Measurements from ENCODE around the gene CDK5RAP2. TPM values are rescaled to one million over a fixed set of nuclear protein-coding genes. Genes with fewer than 3 reads are reported as not detected.

The CDK5RAP2 gene
- total and polyA plus RNA-seq, 9 of the 15 experiments (the other 6 are each of a cell fraction or from before 2014, with no cell fraction given) = 19.9 to 68.8 (median 42.2) TPM

DNA sequence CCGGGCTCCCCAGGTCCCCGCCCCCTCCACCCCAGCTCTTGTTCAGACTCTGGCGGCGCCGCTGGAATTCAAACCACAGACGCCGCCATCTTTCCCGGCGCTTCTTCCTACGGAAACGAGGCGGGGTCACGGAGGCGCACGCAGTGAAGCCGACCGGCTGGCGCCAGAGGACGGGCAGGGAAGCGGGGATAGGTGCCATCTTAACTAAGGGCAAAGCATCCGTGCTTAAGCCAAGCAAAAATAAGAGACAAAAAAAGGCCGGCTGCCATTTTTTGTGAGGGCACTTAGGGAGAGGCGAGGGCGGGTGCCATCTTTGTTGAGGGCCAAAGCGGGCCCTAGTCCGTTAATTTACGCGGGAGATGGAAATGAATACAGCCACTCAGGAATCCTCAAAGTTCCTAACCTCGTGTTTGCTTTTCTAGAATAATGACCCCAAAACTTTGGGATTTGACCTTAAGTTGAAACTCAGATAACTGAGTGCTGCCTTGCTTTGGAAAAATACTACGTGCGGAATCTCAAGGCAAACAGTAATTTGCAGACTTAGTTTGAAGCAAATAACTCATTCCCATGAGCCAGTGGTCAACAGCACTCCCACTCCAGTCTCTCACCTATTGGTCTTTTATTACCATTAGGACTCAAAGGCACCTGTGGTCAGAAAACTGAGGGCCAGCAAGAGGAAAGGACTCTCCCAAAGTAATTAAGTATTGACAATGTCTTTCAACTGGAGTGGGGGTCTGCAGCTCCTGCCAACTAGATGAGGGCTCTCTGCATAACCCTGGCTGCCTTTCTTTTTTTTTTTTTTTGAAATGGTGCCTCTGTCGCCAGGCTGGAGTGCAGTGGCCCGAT lies at the start of gene CDK5RAP2 (continued):
- TF ChIP-seq, protein P1, sequence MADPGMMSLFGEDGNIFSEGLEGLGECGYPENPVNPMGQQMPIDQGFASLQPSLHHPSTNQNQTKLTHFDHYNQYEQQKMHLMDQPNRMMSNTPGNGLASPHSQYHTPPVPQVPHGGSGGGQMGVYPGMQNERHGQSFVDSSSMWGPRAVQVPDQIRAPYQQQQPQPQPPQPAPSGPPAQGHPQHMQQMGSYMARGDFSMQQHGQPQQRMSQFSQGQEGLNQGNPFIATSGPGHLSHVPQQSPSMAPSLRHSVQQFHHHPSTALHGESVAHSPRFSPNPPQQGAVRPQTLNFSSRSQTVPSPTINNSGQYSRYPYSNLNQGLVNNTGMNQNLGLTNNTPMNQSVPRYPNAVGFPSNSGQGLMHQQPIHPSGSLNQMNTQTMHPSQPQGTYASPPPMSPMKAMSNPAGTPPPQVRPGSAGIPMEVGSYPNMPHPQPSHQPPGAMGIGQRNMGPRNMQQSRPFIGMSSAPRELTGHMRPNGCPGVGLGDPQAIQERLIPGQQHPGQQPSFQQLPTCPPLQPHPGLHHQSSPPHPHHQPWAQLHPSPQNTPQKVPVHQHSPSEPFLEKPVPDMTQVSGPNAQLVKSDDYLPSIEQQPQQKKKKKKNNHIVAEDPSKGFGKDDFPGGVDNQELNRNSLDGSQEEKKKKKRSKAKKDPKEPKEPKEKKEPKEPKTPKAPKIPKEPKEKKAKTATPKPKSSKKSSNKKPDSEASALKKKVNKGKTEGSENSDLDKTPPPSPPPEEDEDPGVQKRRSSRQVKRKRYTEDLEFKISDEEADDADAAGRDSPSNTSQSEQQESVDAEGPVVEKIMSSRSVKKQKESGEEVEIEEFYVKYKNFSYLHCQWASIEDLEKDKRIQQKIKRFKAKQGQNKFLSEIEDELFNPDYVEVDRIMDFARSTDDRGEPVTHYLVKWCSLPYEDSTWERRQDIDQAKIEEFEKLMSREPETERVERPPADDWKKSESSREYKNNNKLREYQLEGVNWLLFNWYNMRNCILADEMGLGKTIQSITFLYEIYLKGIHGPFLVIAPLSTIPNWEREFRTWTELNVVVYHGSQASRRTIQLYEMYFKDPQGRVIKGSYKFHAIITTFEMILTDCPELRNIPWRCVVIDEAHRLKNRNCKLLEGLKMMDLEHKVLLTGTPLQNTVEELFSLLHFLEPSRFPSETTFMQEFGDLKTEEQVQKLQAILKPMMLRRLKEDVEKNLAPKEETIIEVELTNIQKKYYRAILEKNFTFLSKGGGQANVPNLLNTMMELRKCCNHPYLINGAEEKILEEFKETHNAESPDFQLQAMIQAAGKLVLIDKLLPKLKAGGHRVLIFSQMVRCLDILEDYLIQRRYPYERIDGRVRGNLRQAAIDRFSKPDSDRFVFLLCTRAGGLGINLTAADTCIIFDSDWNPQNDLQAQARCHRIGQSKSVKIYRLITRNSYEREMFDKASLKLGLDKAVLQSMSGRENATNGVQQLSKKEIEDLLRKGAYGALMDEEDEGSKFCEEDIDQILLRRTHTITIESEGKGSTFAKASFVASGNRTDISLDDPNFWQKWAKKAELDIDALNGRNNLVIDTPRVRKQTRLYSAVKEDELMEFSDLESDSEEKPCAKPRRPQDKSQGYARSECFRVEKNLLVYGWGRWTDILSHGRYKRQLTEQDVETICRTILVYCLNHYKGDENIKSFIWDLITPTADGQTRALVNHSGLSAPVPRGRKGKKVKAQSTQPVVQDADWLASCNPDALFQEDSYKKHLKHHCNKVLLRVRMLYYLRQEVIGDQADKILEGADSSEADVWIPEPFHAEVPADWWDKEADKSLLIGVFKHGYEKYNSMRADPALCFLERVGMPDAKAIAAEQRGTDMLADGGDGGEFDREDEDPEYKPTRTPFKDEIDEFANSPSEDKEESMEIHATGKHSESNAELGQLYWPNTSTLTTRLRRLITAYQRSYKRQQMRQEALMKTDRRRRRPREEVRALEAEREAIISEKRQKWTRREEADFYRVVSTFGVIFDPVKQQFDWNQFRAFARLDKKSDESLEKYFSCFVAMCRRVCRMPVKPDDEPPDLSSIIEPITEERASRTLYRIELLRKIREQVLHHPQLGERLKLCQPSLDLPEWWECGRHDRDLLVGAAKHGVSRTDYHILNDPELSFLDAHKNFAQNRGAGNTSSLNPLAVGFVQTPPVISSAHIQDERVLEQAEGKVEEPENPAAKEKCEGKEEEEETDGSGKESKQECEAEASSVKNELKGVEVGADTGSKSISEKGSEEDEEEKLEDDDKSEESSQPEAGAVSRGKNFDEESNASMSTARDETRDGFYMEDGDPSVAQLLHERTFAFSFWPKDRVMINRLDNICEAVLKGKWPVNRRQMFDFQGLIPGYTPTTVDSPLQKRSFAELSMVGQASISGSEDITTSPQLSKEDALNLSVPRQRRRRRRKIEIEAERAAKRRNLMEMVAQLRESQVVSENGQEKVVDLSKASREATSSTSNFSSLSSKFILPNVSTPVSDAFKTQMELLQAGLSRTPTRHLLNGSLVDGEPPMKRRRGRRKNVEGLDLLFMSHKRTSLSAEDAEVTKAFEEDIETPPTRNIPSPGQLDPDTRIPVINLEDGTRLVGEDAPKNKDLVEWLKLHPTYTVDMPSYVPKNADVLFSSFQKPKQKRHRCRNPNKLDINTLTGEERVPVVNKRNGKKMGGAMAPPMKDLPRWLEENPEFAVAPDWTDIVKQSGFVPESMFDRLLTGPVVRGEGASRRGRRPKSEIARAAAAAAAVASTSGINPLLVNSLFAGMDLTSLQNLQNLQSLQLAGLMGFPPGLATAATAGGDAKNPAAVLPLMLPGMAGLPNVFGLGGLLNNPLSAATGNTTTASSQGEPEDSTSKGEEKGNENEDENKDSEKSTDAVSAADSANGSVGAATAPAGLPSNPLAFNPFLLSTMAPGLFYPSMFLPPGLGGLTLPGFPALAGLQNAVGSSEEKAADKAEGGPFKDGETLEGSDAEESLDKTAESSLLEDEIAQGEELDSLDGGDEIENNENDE (IDR thresholded peaks at IDR 0.05; ENCODE audit: low read depth, low read length) = no peak
- TF ChIP-seq HOXB6 (CRISPR knock-in tag; IDR thresholded peaks at IDR 0.05; ENCODE audit: borderline replicate concordance) = no peak
- TF ChIP-seq GATAD2A (IDR thresholded peaks at IDR 0.05) = no peak
- TF ChIP-seq ZNF146 (CRISPR knock-in tag; IDR thresholded peaks at IDR 0.05; ENCODE audit: unreplicated experiment) = no peak
- TF ChIP-seq, protein P2, sequence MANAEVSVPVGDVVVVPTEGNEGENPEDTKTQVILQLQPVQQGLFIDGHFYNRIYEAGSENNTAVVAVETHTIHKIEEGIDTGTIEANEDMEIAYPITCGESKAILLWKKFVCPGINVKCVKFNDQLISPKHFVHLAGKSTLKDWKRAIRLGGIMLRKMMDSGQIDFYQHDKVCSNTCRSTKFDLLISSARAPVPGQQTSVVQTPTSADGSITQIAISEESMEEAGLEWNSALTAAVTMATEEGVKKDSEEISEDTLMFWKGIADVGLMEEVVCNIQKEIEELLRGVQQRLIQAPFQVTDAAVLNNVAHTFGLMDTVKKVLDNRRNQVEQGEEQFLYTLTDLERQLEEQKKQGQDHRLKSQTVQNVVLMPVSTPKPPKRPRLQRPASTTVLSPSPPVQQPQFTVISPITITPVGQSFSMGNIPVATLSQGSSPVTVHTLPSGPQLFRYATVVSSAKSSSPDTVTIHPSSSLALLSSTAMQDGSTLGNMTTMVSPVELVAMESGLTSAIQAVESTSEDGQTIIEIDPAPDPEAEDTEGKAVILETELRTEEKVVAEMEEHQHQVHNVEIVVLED (CRISPR knock-in tag; IDR thresholded peaks at IDR 0.05) = peak; percentile 96

All from K562 (cell line).